ENCODE measurements around the gene ZMIZ2.

The ZMIZ2 gene

GRCh38 chr7:44819292-44819691, 70.6 kb downstream of the ZMIZ2 start:
- no peak for DNase-seq (ENCODE audit: low read depth, low spot score)
- no peak overlapping the region for H3K4me3 ChIP-seq (ENCODE audit: low read depth, low read length)
- in situ Hi-C loops (cut with HindIII; ENCODE audit: low sequenced_read_pairs): no loop called here
- no peak for TF ChIP-seq CTCF (IDR thresholded peaks at IDR 0.05; ENCODE audit: low read depth, low read length)

All from astrocyte of the spinal cord (primary cell).